Kidney epithelial cell (primary cell): ENCODE results near the gene LGALS3BP. TPM values are rescaled to one million over a fixed set of nuclear protein-coding genes. Genes with fewer than 3 reads are reported as not detected.

ENCODE experiments used
- DNase-seq: peaks from one replicate; pipeline ENCODE4 v3.0.0-alpha.2; 2010; ENCODE audit warnings: low read depth
- H3K27me3 ChIP-seq: 2 replicates; pipeline ENCODE4 v1.6.0; 2011; ENCODE audit warnings: low read length; ENCODE audit not compliant: control insufficient read depth, insufficient read depth
- H3K36me3 ChIP-seq: 2 replicates; pipeline ENCODE4 v1.5.1; 2011; ENCODE audit warnings: low read length; ENCODE audit not compliant: control insufficient read depth, insufficient read depth
- H3K4me3 ChIP-seq: 2 replicates; pipeline ENCODE4 v1.5.1; 2011; ENCODE audit warnings: low read depth, mild to moderate bottlenecking, control low read depth, low read length
- total RNA-seq: library from RNA; depleted of rRNA; stranded (reverse); fragments of >200 nt; gene quantifications from 2 replicates; pipeline ENCODE4 v1.2.3, GENCODE V29; 2015
- TF ChIP-seq, protein P1 (sequence below): IDR thresholded peaks from 2 replicates; pipeline ENCODE4 v1.5.1; 2011; ENCODE audit warnings: mild to moderate bottlenecking, moderate library complexity, low read length, control low read depth, inconsistent platforms; ENCODE audit not compliant: insufficient read depth, poor library complexity, severe bottlenecking

The LGALS3BP gene
- total RNA-seq, 1 donor from 2014 or later: 283 TPM

DNA sequence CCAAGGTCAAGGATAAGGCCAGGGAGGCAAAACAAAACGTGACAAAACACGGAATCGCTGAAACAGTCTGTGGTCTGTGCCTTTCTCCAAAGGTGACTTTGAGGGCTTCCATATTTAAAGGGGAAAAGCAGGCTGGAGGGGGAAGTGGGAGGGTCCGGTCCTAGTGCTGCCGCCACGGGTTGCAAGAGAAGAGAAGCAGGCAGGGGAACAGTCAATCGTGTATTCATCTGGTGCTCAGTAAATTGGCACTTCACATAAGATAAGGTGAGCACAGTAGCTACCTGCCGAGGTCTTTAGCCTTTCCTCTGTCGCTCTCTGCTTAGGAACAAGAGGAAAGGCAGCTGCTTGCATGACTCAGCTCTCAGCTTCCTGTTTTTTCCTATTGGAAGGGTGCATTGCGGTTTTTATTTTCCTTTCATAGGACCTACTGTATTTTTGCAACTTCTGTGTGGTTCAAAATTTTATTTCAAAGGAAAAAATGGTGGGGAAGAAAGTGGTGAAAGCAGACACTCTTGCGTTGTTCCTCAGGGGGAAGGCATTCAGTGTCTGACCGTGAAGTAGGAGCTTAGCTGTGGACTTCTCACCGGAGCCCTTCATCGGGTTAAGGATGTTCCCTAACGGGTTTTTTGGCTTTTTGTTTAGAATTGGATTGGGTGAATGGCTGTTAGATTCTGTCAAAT is 7.1 kb upstream of the LGALS3BP start:
- no peaks in the 10 kb centered on the region for H3K27me3 ChIP-seq
- no peak overlapping the region for H3K4me3 ChIP-seq
- no peak for DNase-seq
- TF ChIP-seq, protein P1, sequence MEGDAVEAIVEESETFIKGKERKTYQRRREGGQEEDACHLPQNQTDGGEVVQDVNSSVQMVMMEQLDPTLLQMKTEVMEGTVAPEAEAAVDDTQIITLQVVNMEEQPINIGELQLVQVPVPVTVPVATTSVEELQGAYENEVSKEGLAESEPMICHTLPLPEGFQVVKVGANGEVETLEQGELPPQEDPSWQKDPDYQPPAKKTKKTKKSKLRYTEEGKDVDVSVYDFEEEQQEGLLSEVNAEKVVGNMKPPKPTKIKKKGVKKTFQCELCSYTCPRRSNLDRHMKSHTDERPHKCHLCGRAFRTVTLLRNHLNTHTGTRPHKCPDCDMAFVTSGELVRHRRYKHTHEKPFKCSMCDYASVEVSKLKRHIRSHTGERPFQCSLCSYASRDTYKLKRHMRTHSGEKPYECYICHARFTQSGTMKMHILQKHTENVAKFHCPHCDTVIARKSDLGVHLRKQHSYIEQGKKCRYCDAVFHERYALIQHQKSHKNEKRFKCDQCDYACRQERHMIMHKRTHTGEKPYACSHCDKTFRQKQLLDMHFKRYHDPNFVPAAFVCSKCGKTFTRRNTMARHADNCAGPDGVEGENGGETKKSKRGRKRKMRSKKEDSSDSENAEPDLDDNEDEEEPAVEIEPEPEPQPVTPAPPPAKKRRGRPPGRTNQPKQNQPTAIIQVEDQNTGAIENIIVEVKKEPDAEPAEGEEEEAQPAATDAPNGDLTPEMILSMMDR: no peak
- H3K36me3 ChIP-seq: peaks cover under 1% of the 10 kb centered on the region

DNA sequence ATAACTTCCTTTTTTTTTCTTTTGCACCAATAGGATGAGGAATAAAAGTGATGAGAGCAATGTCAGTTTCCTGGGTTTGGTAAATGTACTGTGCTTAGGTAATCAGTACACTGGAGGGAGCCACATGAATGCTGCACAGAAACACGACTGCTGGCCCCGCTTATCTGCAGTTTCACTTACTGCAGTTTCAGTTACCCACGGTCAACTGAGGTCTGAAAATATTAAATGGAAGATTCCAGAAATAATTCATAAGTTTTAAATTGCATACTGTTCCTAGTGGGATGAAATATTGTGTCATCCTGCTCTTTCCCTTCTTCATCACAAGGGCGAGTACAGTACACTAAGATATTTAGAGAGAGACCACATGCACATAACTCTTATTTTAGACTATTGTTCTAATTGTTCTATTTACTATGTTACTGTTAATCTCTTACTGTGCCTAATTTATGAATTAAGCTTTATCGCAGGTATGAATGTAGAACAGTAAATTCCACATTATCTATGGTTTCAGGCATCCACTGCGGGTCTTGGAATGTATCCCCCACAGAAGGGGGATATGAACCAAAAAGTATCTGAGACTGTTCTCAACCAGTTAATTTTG is 6.4 kb upstream of the LGALS3BP start:
- Histone ChIP-seq H3K4me3 (no peak overlapping the region), H3K27me3 (no peaks in the 10 kb centered on the region), H3K36me3 (no peaks in the 10 kb centered on the region)
- DNase-seq: no peak
- TF ChIP-seq, protein P1: no peak

DNA sequence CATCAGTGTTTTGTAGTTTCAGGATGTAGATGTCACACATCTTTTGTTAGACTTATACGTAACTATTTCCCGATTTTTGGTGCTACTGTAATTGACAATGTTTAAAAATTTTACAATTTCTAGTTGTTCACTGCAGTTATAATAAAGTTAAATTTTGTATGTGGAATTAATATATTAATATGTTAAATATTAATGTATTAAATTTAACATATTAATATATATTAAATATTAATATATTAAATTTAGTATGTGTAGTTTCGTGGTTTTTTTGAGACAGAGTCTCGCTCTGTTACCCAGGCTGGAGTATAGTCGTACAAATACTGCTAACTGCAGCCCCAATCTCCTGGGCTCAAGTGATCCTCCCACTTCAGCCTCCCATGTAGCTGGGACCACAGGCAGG is 5.7 kb upstream of the LGALS3BP start:
- Histone ChIP-seq H3K27me3 (no peaks in the 10 kb centered on the region), H3K4me3 (no peak overlapping the region), H3K36me3 (no peaks in the 10 kb centered on the region)
- no peak for DNase-seq
- TF ChIP-seq, protein P1: no peak

DNA sequence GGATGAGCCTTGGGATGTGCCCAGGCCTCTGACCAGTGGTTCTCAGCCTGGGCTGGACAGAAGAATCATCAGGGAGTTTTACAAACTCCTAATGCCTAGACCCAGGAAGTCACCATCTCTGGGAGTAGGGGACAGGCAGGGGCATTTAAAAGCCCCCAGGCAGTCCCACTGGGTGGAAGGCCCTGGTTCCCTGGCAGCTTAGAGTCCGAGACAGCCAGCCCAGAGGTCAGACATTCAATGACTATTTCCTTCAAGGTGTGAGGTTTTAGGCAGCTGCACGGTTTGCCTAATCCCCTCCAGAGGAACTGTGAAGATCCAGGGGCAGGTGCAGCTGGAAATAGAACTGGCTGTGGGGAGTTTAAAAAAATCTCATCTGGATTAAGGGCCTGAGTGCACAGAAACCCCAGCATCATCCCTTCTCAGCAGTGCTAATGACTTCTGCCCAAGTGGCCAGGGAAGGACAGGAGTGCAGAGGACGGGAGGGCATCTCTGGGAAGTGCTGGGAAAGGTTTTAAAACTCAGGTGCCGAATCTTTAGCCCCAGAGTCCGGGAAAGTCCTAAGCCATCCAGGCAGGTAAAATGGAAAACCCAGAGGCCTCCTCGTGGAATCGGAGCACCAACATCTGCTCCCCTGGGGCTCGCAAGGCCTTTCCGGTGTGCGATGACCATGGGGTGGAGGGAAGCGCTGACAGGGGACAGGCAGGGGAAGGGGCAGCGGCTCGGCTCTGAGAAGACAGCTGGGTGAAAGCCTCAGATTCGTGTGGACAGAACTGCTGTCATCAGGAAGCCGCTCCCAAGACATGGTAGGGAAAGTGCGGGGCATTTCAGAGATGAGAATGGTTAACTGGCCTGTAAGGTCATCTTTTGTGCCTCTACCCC is 1.5 kb upstream of the LGALS3BP start:
- Histone ChIP-seq H3K4me3 (no peak overlapping the region), H3K27me3 (no peaks in the 10 kb centered on the region), H3K36me3 (peaks cover 1% of the 10 kb centered on the region)
- TF ChIP-seq, protein P1: no peak
- DNase-seq: no peak

DNA sequence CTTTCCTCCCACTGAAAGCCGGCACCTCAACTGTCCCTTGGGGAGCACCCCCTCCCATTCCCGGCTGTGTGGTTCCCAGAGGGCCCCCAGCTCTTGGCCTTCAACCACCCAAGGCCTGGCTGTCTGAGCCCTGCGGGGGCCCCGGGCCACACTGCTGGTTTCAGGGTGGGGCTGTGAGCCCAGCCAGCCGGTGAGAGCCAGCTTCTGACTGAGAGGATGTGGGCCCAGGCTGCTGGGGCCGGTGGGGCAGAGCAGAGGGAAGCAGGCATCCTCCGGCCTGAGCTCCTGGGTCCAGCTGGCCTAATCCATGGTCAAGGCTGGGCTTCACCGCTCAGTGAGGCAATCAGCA is 875 bp upstream of the LGALS3BP start:
- no peak for DNase-seq
- H3K36me3 ChIP-seq: peaks cover 1% of the 10 kb centered on the region
- no peak overlapping the region for H3K4me3 ChIP-seq
- TF ChIP-seq, protein P1: no peak
- no peaks in the 10 kb centered on the region for H3K27me3 ChIP-seq
